ENCODE results near the gene TAGLN2.

DNA sequence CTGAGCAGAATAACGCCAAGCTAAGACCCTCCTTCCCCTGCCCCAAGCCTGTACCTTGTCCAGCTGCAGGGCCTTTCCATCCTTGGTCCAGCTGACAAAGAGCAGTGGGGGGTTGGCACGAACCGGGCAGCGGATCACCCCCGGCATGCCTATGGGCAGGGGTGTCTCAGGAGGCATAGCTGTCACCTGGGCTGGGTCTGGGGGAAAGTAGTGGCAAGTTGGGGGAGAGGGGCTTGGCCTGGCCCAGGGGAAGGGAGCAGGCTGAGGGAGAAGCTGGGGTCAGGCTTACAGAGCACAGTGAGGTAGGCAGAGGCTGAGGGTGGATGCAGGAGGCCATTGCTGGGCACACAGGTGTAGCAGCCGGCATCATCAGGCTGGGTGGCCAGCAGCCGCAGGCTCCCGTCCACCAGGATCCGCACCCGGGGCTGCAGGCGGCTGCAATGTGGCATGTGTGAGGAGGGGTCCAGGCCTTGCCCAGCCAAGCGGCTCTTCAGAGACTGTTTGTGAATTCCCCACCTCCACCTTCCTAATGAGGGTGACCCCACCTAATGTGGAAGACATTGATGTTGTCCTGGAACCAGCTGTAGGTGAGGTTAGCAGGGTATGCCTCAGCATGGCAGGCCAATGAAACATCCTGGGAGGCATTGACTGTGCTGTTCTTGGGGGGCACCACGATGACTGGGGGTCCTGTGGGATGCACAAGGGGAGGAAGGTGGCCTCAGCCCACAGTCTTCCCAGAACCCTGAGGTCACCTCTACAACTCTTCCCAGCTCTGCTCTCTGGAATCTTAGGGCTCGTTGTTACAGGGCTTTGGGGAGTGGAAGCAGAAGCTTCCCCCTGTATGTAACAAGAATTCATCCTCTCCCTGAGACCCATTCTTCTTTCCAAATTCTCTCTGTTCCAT, 9.1 kb upstream of the TAGLN2 start:
- TF ChIP-seq, protein P1, sequence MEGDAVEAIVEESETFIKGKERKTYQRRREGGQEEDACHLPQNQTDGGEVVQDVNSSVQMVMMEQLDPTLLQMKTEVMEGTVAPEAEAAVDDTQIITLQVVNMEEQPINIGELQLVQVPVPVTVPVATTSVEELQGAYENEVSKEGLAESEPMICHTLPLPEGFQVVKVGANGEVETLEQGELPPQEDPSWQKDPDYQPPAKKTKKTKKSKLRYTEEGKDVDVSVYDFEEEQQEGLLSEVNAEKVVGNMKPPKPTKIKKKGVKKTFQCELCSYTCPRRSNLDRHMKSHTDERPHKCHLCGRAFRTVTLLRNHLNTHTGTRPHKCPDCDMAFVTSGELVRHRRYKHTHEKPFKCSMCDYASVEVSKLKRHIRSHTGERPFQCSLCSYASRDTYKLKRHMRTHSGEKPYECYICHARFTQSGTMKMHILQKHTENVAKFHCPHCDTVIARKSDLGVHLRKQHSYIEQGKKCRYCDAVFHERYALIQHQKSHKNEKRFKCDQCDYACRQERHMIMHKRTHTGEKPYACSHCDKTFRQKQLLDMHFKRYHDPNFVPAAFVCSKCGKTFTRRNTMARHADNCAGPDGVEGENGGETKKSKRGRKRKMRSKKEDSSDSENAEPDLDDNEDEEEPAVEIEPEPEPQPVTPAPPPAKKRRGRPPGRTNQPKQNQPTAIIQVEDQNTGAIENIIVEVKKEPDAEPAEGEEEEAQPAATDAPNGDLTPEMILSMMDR (IDR thresholded peaks at IDR 0.05; ENCODE audit: poor library complexity) = no peak
- TF ChIP-seq EZH2 (IDR thresholded peaks at IDR 0.05; ENCODE audit: borderline replicate concordance) = no peak

All from hepatocyte (in vitro differentiated cells).